Activated T-helper 1 cell treated with Interleukin-2 at 50 U/mL for 16 hours (primary cell): ENCODE results near the gene IGF1.
"Not testable (repeated sequence)": the region's sequence is repeated elsewhere in the genome, so short reads cannot be mapped to it uniquely, and the experiment has no call there.

Experiments used
- DNase-seq: peaks from one replicate; pipeline ENCODE4 v3.0.0-alpha.2; 2020; ENCODE audit warnings: low read depth

The IGF1 gene

GRCh38 chr12:102379346-102380162, 100.8 kb downstream of the IGF1 start:
- DNase-seq = no peak

GRCh38 chr12:102376781-102377180, 103.6 kb downstream of the IGF1 start:
- no peak for DNase-seq

DNA sequence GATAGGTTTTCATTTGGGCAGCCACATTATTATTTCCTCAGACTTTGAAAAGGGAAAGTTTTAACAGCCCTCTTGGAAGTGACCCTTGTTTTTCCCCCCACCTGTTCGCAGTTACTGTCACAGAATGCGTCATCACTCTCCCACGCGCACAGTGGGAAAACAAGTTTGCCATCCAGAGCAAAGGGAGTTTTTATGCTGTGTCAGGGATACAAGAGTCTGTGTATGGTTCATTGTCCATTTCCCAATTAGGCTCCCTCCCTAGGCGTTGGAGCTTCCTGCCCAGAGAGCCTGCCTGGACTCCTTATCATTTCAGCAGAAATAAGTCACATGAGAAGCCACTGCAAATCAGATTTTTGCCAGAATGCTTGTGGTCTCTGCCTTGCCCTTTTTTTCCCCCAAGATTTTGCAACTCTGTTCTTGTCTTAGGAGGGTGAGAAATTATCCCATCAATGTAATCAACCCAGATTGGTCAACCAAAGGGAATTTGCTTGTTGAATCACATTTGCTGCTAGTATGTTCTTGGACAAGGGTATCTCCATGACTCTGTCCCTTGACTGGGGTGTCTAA, 104.1 kb downstream of the IGF1 start:
- no peak for DNase-seq

DNA sequence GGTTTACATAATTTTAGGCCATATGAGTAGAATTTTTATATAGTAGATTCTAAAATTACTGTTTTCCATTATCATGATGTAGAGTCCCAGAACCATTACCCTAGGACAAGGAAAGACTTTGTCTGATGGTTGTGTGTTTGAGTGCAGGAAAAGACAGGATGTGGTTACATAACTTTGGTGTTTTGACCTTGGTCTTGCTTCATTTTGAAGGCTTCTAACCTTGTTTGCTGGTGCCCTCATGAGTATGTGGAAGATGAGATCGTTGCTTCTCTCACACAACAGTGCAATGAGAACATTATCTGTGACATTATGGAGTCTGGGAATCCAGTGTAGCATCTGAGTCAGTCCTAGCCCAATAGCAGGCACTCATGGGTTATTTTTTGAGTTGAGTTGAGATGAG, 106.2 kb downstream of the IGF1 start:
- no peak for DNase-seq

DNA sequence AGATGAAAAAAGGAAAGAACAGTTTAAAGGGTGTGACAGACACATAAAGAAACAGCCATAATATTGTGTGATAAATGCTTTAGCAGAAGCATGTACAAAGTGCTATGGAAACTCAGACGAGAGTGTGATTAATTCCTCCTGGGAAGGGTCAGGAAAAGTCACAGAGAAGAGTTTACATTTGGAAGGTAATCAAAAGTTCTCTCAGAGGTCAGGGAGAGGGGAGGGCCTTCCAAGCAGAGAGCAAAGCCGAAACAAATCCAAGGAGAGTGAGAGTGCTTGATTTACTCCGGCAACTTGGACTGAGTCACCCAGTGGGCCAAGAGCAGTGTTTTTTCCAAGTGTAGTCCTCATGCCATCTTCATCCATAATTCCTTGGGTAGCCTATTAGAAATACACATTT, 108.3 kb downstream of the IGF1 start:
- DNase-seq = no peak

- DNase-seq = no peak
Measured at GRCh38 chr12:102371165-102371564, 109.2 kb downstream of the IGF1 start.

- no peak for DNase-seq
Measured at GRCh38 chr12:102369876-102370275, 110.5 kb downstream of the IGF1 start.

- no peak for DNase-seq
Measured at GRCh38 chr12:102365365-102365764, 115.0 kb downstream of the IGF1 start.

- no peak for DNase-seq
Measured at GRCh38 chr12:102364709-102365108, 115.7 kb downstream of the IGF1 start.

DNA sequence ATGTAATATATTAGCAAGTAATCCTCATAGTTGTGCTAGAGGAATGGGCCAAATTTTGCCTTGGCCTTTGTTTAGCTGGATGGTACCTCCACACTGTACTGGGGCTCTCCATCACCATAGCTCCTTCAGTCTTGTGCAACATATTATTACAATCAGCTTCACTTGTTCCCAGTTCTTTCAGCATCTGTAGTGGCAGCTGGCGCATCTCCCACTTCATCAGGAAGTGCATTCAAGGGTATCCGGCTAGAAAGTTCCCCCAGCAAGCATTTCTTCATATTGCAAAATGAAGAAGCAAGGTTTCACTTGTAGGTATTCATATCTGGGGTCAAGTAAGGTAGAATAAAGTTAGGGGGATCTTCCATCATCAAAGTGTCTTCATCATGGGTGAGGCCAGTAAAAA, 123.7 kb downstream of the IGF1 start:
- no peak for DNase-seq

GRCh38 chr12:102354281-102354680, 126.1 kb downstream of the IGF1 start:
- DNase-seq = not testable (repeated sequence)

GRCh38 chr12:102351322-102351721, 129.0 kb downstream of the IGF1 start:
- no peak for DNase-seq

GRCh38 chr12:102350070-102350469, 130.3 kb downstream of the IGF1 start:
- DNase-seq = no peak

DNA sequence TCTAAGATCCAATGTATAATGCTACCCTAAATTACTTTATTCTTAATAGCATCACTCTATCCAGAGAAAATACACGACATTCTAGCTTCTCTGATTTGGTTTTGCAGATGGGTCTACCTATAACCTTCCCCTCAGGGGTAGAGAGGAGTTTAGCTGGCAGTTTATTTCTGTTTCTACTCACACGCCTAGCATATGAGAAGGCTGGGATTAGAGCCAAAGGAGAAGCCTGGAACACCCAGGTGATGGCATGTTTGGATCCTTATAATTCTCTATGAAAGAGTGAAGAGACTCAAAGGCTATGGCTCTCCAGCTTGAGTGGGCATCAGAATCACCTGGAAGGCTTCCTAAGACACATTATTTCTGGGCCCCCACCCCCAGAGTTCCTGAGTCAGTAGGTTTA, 131.3 kb downstream of the IGF1 start:
- no peak for DNase-seq

- DNase-seq = no peak
Measured at GRCh38 chr12:102347811-102348210, 132.6 kb downstream of the IGF1 start.
